GM13977 (cell line): ENCODE measurements around the gene TRIOBP.
"Not testable (repeated sequence)": the region's sequence is repeated elsewhere in the genome, so short reads cannot be mapped to it uniquely, and the experiment has no call there.

ENCODE experiments used
- DNase-seq: peaks from one replicate; pipeline ENCODE4 v3.0.0; 2012; ENCODE audit warnings: low spot score
- in situ Hi-C: fragments of 300-500 bp; cut with MboI; formaldehyde crosslinking; loops from one replicate; pipeline ENCODE4 v1.12.0; 2022; ENCODE audit warnings: low sequenced_read_pairs, low pct_unique_long_range_greater_than_20kb, mixed read lengths, inconsistent platforms; ENCODE audit not compliant: unreplicated experiment
- TF ChIP-seq, protein P1 (sequence below): IDR thresholded peaks from 2 replicates; pipeline ENCODE4 v1.5.1; 2012; ENCODE audit warnings: mild to moderate bottlenecking, control low read depth; ENCODE audit not compliant: insufficient read depth; ENCODE audit errors: extremely low read depth, missing control alignments

TRIOBP gene

DNA sequence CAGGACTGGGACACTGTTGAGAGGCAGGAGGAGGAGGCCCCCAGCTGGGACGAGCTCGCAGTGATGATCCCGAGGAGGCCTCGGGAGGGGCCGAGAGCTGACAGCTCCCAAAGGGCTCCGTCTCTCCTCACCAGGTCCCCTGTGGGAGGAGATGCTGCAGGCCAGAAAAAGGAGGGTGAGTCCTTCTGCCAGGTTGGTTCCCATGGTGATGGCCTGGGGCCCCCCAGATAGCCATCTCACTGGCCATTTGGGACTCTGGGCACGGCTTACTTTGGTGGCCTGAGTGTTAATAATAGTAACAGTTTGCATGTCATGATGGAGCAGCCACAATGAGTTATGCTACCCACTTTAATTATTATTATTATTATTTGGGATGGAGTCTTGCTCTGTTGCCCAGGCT is 18.9 kb downstream of the TRIOBP start:
- TF ChIP-seq, protein P1, sequence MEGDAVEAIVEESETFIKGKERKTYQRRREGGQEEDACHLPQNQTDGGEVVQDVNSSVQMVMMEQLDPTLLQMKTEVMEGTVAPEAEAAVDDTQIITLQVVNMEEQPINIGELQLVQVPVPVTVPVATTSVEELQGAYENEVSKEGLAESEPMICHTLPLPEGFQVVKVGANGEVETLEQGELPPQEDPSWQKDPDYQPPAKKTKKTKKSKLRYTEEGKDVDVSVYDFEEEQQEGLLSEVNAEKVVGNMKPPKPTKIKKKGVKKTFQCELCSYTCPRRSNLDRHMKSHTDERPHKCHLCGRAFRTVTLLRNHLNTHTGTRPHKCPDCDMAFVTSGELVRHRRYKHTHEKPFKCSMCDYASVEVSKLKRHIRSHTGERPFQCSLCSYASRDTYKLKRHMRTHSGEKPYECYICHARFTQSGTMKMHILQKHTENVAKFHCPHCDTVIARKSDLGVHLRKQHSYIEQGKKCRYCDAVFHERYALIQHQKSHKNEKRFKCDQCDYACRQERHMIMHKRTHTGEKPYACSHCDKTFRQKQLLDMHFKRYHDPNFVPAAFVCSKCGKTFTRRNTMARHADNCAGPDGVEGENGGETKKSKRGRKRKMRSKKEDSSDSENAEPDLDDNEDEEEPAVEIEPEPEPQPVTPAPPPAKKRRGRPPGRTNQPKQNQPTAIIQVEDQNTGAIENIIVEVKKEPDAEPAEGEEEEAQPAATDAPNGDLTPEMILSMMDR: no peak
- DNase-seq: no peak
- in situ Hi-C loops: no loop called here

DNA sequence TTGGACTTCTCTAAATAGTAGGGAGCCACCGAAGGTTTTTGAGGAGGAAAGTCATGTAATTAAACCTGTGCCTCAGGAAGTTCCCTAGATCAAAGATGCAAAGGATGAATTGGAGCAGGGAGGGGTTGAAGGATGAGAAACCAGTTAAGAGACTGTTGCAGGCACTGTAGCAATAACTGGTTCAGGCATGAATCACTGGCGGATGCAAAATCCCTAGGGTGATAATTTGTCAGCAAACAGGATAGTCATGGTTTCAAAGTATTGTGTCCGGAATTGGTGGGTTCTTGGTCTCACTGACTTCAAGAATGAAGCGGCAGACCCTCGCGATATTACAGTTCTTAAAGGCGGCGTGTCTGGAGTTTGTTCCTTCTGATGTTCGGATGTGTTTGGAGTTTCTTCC is 19.9 kb downstream of the TRIOBP start:
- TF ChIP-seq, protein P1: no peak
- in situ Hi-C loops: no loop called here
- DNase-seq: no peak

DNA sequence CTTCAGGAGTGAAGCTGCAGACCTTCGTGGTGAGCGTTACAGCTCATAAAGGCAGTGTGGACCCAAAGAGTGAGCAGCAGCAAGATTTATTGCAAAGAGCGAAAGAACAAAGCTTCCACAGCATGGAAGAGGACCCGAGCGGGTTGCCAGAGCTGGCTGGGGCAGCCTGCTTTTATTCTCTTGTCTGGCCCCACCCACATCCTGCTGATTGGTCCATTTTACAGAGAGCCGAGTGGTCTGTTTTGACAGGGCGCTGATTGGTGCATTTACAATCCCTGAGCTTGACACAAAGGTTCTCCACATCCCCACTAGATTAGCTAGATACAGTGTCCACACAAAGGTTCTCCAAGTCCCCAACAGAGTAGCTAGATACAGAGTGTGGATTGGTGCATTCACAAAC is 20.4 kb downstream of the TRIOBP start:
- DNase-seq, in situ Hi-C loops: not testable (repeated sequence)

DNA sequence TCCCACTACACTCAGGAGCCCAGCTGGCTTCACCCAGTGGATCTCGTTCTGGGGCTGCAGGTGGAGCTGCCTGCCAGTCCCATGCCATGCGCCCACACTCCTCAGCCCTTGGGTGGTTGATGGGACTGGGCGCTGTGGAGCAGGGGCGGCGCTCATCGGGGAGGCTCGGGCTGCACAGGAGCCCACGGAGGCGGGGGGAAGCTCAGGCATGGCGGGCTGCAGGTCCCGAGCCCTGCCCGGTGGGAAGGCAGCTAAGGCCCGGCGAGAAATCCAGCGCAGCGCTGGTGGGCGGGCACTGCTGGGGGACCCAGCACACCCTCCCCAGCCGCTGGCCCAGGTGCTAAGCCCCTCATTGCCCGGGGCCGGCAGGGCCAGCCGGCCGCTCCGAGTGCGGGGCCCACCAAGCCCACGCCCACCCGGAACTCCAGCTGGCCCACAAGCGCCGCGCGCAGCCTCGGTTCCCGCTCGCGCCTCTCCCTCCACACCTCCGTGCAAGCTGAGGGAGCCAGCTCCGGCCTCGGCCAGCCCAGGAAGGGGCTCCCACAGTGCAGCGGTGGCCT is 21.0 kb downstream of the TRIOBP start:
- DNase-seq, in situ Hi-C loops: not testable (repeated sequence)

DNA sequence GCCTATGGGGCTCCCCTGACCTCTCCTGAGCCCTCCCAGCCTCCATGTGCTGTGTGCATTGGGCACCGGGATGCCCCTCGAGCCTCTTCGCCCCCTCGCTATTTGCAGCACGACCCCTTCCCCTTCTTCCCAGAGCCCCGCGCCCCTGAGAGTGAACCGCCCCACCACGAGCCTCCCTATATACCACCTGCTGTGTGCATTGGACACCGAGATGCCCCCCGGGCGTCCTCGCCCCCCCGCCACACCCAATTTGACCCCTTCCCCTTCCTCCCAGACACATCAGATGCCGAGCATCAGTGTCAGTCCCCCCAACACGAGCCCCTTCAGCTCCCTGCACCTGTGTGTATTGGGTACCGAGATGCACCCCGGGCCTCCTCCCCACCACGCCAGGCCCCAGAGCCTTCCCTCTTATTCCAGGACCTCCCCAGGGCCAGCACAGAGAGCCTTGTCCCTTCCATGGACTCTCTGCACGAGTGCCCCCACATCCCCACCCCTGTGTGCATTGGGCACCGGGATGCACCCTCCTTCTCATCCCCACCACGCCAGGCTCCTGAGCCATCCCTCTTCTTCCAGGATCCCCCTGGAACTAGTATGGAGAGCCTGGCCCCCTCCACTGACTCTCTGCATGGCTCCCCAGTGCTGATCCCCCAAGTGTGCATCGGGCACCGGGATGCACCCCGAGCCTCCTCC is 28.8 kb downstream of the TRIOBP start:
- in situ Hi-C loops: no loop called here
- DNase-seq: no peak
- TF ChIP-seq, protein P1: no peak

DNA sequence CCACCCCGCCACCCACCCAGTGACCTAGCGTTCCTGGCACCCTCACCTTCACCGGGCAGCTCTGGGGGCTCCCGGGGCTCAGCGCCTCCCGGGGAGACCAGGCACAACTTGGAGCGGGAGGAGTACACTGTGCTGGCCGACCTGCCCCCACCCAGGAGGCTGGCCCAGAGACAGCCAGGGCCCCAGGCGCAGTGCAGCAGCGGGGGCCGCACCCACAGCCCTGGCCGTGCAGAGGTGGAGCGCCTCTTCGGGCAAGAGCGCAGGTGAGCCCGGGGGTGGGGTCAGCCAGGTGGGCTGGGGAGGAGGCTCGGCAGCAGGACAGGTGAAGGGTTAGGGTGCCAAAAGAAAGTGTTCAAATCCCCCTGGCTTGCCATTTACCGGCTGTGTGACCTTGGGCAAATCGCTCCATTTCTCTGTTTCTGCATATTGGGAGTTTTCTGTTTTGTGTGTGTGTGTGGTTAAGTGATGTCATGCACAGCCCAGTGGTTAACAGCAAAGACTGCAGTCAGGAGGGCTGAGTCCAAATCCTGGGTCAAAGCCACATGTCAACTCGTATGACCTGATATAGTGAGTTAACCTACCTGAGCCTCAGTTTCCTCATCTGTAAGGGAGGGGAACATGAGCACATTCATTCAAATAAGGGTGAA is 29.5 kb downstream of the TRIOBP start:
- TF ChIP-seq, protein P1: peak; percentile 32
- peak; percentile 66 for DNase-seq
- in situ Hi-C loops: no loop called here

DNA sequence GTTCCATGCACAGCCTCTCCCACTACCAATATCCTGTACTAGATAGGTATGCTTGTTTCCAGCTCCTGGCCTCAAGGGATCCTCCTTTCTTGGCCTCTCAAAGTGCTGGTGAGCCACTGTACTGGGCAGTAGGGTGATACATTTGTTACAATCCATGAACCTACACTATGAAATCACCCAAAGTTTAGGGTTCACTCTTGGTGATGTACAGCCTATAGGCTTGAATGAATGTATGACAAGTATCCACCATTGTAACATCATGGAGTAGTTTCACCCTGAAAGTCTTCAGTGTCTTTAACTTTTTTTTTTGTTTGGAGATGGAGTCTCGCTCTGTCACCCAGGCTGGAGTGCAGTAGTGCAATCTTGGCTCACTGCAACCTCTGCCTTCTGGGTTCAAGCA is 31.8 kb downstream of the TRIOBP start:
- TF ChIP-seq, protein P1: no peak
- in situ Hi-C loops: no loop called here
- DNase-seq: no peak
